Smooth muscle cell (in vitro differentiated cells): ENCODE measurements around the gene UXS1. TPM values are rescaled to one million over a fixed set of nuclear protein-coding genes. Genes with fewer than 3 reads are reported as not detected.
"Not testable (repeated sequence)": the region's sequence is repeated elsewhere in the genome, so short reads cannot be mapped to it uniquely, and the experiment has no call there.

Source experiments
- DNase-seq: peaks from one replicate; lab custom pipeline; 2025; ENCODE audit not compliant: unreplicated experiment; lab: John Stamatoyannopoulos, UW
- H2AFZ ChIP-seq: fragments of 200-600 bp; sonication (generic); 2 replicates; pipeline ENCODE4 v1.6.0; 2016; ENCODE audit warnings: antibody characterized with exemption, low read depth, mild to moderate bottlenecking
- H3F3A ChIP-seq: fragments of 200-600 bp; sonication (generic); 2 replicates; pipeline ENCODE4 v1.6.0; 2017; ENCODE audit warnings: antibody characterized with exemption, low read depth
- H3K27ac ChIP-seq: fragments of 200-600 bp; sonication (generic); 2 replicates; pipeline ENCODE4 v1.5.1; 2016; ENCODE audit warnings: low read depth, mild to moderate bottlenecking
- H3K27me3 ChIP-seq: fragments of 200-600 bp; sonication (generic); 2 replicates; pipeline ENCODE4 v1.6.1; 2016; ENCODE audit warnings: low read depth, mild to moderate bottlenecking
- H3K36me3 ChIP-seq: fragments of 200-600 bp; sonication (generic); 2 replicates; pipeline ENCODE4 v1.5.1; 2016; ENCODE audit warnings: low read depth
- H3K4me1 ChIP-seq: fragments of 200-600 bp; sonication (generic); 2 replicates; pipeline ENCODE4 v1.5.1; 2016; ENCODE audit warnings: low read depth
- H3K4me2 ChIP-seq: fragments of 200-600 bp; sonication (generic); 2 replicates; pipeline ENCODE4 v1.6.0; 2016; ENCODE audit warnings: mild to moderate bottlenecking
- H3K4me3 ChIP-seq: fragments of 200-600 bp; sonication (generic); 2 replicates; pipeline ENCODE4 v1.5.1; 2016; ENCODE audit warnings: mild to moderate bottlenecking
- H3K79me2 ChIP-seq: fragments of 200-600 bp; sonication (generic); 2 replicates; pipeline ENCODE4 v1.6.0; 2016; ENCODE audit warnings: low read depth, mild to moderate bottlenecking
- H3K9ac ChIP-seq: fragments of 200-600 bp; sonication (generic); 2 replicates; pipeline ENCODE4 v1.6.0; 2016; ENCODE audit warnings: low read depth
- H3K9me3 ChIP-seq: fragments of 200-600 bp; sonication (generic); replicated peaks from 2 replicates; pipeline ENCODE4 v1.5.1; 2016; ENCODE audit warnings: low read depth
- H4K20me1 ChIP-seq: fragments of 200-600 bp; sonication (generic); 2 replicates; pipeline ENCODE4 v1.6.0; 2016; ENCODE audit warnings: low read depth
- WGBS: methylation state at CpG from one replicate; pipeline ENCODE4 v1.1.7; 2016; ENCODE audit warnings: low lambda C conversion rate; 5-methylcytosine and 5-hydroxymethylcytosine counted together
- polyA plus RNA-seq: library from polyadenylated mRNA; unstranded; fragments of >200 nt; fragmentation: Nextera tagmentation; extraction: Ambion mirVana; gene quantifications from 2 replicates; pipeline ENCODE4 v1.2.1, GENCODE V29; 2016
- total RNA-seq: library from RNA; depleted of rRNA; stranded (reverse); fragments of >200 nt; gene quantifications from 2 replicates; pipeline ENCODE4 v1.2.3, GENCODE V29; 2014
- TF ChIP-seq, protein P1 (sequence below): fragments of 200-600 bp; sonication (generic); IDR thresholded peaks from 2 replicates; pipeline ENCODE4 v1.5.1; 2017; ENCODE audit warnings: borderline replicate concordance, mild to moderate bottlenecking, antibody characterized with exemption; ENCODE audit not compliant: insufficient read depth, poor library complexity, severe bottlenecking

UXS1 gene
- total and polyA plus RNA-seq, 2 experiments from 2014 or later: 22.2 to 33.5 TPM

DNA sequence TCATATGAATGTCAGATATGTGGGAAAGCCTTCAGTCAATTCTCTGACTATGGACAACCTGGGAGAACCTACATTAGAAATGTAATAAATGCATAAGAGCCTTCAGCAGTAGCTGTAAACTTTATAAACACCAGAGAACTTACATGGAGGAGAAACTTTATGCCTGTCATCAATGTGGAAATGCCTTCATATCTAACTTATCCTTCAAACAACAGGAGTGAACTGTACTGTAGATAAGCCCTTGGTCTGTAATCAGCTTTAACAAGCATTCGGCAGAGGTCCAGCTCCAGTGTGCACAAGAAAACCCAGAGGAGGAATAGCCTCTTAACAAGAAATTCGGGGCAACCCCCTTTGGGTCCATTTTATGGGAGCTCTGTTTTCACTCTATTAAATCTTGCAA, 14.8 kb upstream of the UXS1 start:
- H3K79me2 ChIP-seq: no peaks in the 10 kb centered on the region
- H3K9me3 ChIP-seq: no peaks in the 10 kb centered on the region
- no peaks in the 10 kb centered on the region for H3K4me1 ChIP-seq
- no peak overlapping the region for H3K4me3 ChIP-seq
- no peak overlapping the region for H2AFZ ChIP-seq
- H4K20me1 ChIP-seq: no peaks in the 10 kb centered on the region
- no peaks in the 10 kb centered on the region for H3F3A ChIP-seq
- H3K27ac ChIP-seq: no peak overlapping the region
- no peaks in the 10 kb centered on the region for H3K27me3 ChIP-seq
- TF ChIP-seq, protein P1, sequence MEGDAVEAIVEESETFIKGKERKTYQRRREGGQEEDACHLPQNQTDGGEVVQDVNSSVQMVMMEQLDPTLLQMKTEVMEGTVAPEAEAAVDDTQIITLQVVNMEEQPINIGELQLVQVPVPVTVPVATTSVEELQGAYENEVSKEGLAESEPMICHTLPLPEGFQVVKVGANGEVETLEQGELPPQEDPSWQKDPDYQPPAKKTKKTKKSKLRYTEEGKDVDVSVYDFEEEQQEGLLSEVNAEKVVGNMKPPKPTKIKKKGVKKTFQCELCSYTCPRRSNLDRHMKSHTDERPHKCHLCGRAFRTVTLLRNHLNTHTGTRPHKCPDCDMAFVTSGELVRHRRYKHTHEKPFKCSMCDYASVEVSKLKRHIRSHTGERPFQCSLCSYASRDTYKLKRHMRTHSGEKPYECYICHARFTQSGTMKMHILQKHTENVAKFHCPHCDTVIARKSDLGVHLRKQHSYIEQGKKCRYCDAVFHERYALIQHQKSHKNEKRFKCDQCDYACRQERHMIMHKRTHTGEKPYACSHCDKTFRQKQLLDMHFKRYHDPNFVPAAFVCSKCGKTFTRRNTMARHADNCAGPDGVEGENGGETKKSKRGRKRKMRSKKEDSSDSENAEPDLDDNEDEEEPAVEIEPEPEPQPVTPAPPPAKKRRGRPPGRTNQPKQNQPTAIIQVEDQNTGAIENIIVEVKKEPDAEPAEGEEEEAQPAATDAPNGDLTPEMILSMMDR: no peak
- H3K4me2 ChIP-seq: no peak overlapping the region
- WGBS: 83% methylated on average over 2 of the region's 2 CpGs
- no peak for DNase-seq
- H3K9ac ChIP-seq: no peak overlapping the region
- H3K36me3 ChIP-seq: no peaks in the 10 kb centered on the region

DNA sequence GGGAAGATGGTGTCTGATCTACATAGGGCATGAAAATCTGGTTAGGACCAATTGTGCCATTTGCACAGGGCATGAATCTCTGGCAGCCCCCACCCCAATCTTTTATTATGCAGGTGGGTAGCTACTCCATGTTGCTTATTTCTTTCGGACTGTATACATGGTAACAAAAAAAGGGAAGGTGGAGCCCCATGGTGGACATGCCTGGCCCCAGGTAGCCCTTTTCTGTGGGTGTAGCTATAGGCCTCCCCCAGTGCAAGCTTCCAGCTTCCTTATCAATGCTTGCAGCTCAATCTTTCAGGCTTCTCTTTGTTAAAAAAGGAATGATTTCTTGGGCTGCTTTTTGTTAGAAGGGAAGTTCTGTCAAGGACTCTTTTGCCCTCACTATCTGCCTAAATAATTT, 14.3 kb upstream of the UXS1 start:
- H2AFZ ChIP-seq: no peak overlapping the region
- no peaks in the 10 kb centered on the region for H3K27me3 ChIP-seq
- no peak overlapping the region for H3K4me3 ChIP-seq
- H3K4me2 ChIP-seq: no peak overlapping the region
- no peaks in the 10 kb centered on the region for H3K9me3 ChIP-seq
- H3K27ac ChIP-seq: no peak overlapping the region
- TF ChIP-seq, protein P1: no peak
- no peaks in the 10 kb centered on the region for H3F3A ChIP-seq
- 91% methylated on average over 1 of the region's 1 CpG for WGBS
- H3K4me1 ChIP-seq: no peaks in the 10 kb centered on the region
- H3K79me2 ChIP-seq: no peaks in the 10 kb centered on the region
- no peaks in the 10 kb centered on the region for H3K36me3 ChIP-seq
- H3K9ac ChIP-seq: no peak overlapping the region
- no peak for DNase-seq
- H4K20me1 ChIP-seq: no peaks in the 10 kb centered on the region

DNA sequence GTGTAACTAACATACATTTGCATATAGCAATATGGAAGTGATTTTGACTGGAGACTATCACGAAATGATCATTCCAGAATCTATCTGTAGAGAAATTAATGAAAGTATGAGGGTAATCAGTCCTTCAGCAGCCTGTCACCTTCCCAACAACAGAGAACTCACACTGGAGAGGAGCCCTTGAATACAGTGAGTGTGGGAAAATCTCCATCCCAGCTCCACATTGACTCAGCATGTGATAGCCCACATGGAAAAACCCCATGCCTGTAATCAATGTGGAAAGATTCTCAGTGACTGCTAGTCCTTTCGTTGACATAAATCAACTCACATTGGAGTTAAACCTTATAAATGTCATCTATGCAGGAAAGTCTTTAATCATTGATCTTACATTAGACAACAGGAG, 13.1 kb upstream of the UXS1 start:
- H3K4me1 ChIP-seq: no peaks in the 10 kb centered on the region
- TF ChIP-seq, protein P1: no peak
- 84% methylated on average over 2 of the region's 2 CpGs for WGBS

DNA sequence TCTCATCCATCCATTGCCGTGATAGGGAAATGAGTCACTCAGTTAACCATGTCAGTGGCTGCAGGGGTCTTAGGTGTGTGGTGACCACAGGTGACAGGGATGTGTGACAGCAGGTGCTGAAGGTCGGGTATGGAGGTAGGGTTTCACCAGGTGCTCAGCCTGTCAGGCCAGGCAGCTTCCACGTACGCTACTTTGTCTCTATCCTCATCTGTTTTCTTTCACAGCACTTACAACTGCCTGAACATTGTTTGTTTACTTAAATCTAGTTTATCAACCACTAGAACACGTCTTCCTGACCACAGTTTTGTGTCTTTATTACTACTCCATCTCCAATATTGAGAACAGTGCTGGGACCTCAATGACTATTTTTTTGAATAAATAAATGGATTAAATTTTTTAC, 11.4 kb upstream of the UXS1 start:
- Histone ChIP-seq H3F3A (no peaks in the 10 kb centered on the region), H3K4me2 (no peak overlapping the region), H3K27me3 (no peaks in the 10 kb centered on the region), H3K27ac (no peak overlapping the region), H3K9ac (no peak overlapping the region), H3K9me3 (no peaks in the 10 kb centered on the region), H3K79me2 (no peaks in the 10 kb centered on the region), H3K36me3 (no peaks in the 10 kb centered on the region), H4K20me1 (no peaks in the 10 kb centered on the region), H3K4me1 (no peaks in the 10 kb centered on the region), H2AFZ (no peak overlapping the region), H3K4me3 (no peak overlapping the region)
- TF ChIP-seq, protein P1: no peak
- WGBS: 62% methylated on average over 4 of the region's 5 CpGs
- no peak for DNase-seq

More for the DNA sequence above, 13.1 kb upstream of the UXS1 start:
- no peaks in the 10 kb centered on the region for H3K27me3 ChIP-seq
- H3K9ac ChIP-seq: no peak overlapping the region
- H3F3A ChIP-seq: no peaks in the 10 kb centered on the region
- H3K36me3 ChIP-seq: no peaks in the 10 kb centered on the region
- no peak overlapping the region for H2AFZ ChIP-seq
- H3K27ac ChIP-seq: no peak overlapping the region
- no peak for DNase-seq
- H3K9me3 ChIP-seq: no peaks in the 10 kb centered on the region
- H4K20me1 ChIP-seq: no peaks in the 10 kb centered on the region
- H3K4me2 ChIP-seq: no peak overlapping the region
- no peak overlapping the region for H3K4me3 ChIP-seq
- H3K79me2 ChIP-seq: no peaks in the 10 kb centered on the region

DNA sequence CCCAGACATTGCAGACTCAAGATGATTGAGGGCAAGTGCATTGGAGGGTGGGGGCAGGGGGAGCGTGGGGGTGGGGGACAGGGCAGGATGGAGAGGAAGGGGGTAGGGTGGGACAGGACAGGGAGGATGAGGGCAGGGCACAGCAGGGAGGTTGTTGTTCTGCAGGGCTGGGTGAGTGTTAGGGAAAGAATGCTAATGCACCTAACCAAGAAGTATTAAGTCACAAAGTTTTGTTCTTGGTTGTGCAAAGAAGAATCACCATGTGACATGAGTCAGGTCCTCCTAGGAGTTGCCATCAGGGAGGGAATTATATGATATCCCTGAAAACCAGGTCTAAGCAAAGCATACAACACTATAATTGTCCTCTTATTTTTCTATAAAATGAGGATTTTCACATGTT, 10.4 kb upstream of the UXS1 start:
- not testable (repeated sequence) for H3K27ac ChIP-seq, H3K4me2 ChIP-seq, H3K9ac ChIP-seq, H4K20me1 ChIP-seq, H3K9me3 ChIP-seq, H3K4me3 ChIP-seq, H3K36me3 ChIP-seq, DNase-seq, H3K27me3 ChIP-seq, H3F3A ChIP-seq, H2AFZ ChIP-seq, H3K4me1 ChIP-seq, H3K79me2 ChIP-seq
- 80% methylated on average over 1 of the region's 1 CpG for WGBS
